ENCODE measurements around the gene FLT3.
"Not testable (repeated sequence)": the region's sequence is repeated elsewhere in the genome, so short reads cannot be mapped to it uniquely, and the experiment has no call there.

FLT3 gene

GRCh38 chr13:27965343-27965739, 135.0 kb downstream of the FLT3 start:
- Mint-ChIP-seq H3K4me1 (peaks cover 76% of the 10 kb centered on the region), H3K36me3 (ENCODE audit: low read depth) (no peaks in the 10 kb centered on the region), H3K4me3 (peak overlapping the region; percentile 97), H3K27me3 (ENCODE audit: low read depth, poor library complexity) (peaks cover 3% of the 10 kb centered on the region), H3K9me3 (no peaks in the 10 kb centered on the region), H3K27ac (no peak overlapping the region)
- DNase-seq, result peak; percentile 13
- TF ChIP-seq CTCF (IDR thresholded peaks at IDR 0.05), result no peak

- Mint-ChIP-seq H3K36me3 (ENCODE audit: low read depth) (no peaks in the 10 kb centered on the region), H3K4me3 (peak overlapping the region; percentile 97), H3K4me1 (peaks cover 77% of the 10 kb centered on the region), H3K9me3 (no peaks in the 10 kb centered on the region), H3K27ac (peak overlapping the region; percentile 57), H3K27me3 (ENCODE audit: low read depth, poor library complexity) (peaks cover 3% of the 10 kb centered on the region)
- peak; percentile 32 for DNase-seq
- TF ChIP-seq CTCF (IDR thresholded peaks at IDR 0.05), result no peak
Measured at GRCh38 chr13:27964741-27965323, 135.5 kb downstream of the FLT3 start.

GRCh38 chr13:27964206-27964605, 136.2 kb downstream of the FLT3 start:
- not testable (repeated sequence) for H3K27me3 Mint-ChIP-seq (ENCODE audit: low read depth, poor library complexity); H3K4me3 Mint-ChIP-seq; H3K36me3 Mint-ChIP-seq (ENCODE audit: low read depth); DNase-seq; H3K27ac Mint-ChIP-seq; H3K9me3 Mint-ChIP-seq
- peaks cover 76% of the 10 kb centered on the region for H3K4me1 Mint-ChIP-seq

GRCh38 chr13:27963491-27963890, 136.9 kb downstream of the FLT3 start:
- no peaks in the 10 kb centered on the region for H3K9me3 Mint-ChIP-seq
- TF ChIP-seq CTCF (IDR thresholded peaks at IDR 0.05), result no peak
- peaks cover 74% of the 10 kb centered on the region for H3K4me1 Mint-ChIP-seq
- H3K27me3 Mint-ChIP-seq (ENCODE audit: low read depth, poor library complexity), result peaks cover 6% of the 10 kb centered on the region
- DNase-seq, result no peak
- H3K4me3 Mint-ChIP-seq, result no peak overlapping the region
- H3K36me3 Mint-ChIP-seq (ENCODE audit: low read depth), result no peaks in the 10 kb centered on the region
- H3K27ac Mint-ChIP-seq, result peak overlapping the region; percentile 39

GRCh38 chr13:27962982-27963381, 137.4 kb downstream of the FLT3 start:
- no peaks in the 10 kb centered on the region for H3K9me3 Mint-ChIP-seq
- peak overlapping the region; percentile 59 for H3K4me3 Mint-ChIP-seq
- TF ChIP-seq CTCF (IDR thresholded peaks at IDR 0.05), result no peak
- H3K27ac Mint-ChIP-seq, result peak overlapping the region; percentile 39
- peaks cover 6% of the 10 kb centered on the region for H3K27me3 Mint-ChIP-seq (ENCODE audit: low read depth, poor library complexity)
- H3K36me3 Mint-ChIP-seq (ENCODE audit: low read depth), result no peaks in the 10 kb centered on the region
- peaks cover 74% of the 10 kb centered on the region for H3K4me1 Mint-ChIP-seq
- peak; percentile 11 for DNase-seq

GRCh38 chr13:27962128-27962841, 138.1 kb downstream of the FLT3 start:
- Mint-ChIP-seq H3K27me3 (ENCODE audit: low read depth, poor library complexity) (peaks cover 6% of the 10 kb centered on the region), H3K36me3 (ENCODE audit: low read depth) (no peaks in the 10 kb centered on the region), H3K4me3 (peak overlapping the region; percentile 68), H3K4me1 (peaks cover 67% of the 10 kb centered on the region), H3K9me3 (no peaks in the 10 kb centered on the region), H3K27ac (peak overlapping the region; percentile 40)
- TF ChIP-seq CTCF (IDR thresholded peaks at IDR 0.05), result no peak
- DNase-seq, result peak; percentile 25

Measured in nephron progenitor cell (in vitro differentiated cells).